GM12875 (cell line): ENCODE results near the gene METTL25B.

Experiments used
- H3K4me3 ChIP-seq: one replicate; pipeline ENCODE4 v1.5.1; 2011; ENCODE audit warnings: low read depth, low read length, control low read depth
- TF ChIP-seq, protein P1 (sequence below): IDR thresholded peaks from 2 replicates; pipeline ENCODE4 v1.5.1; 2011; ENCODE audit warnings: low read depth, mild to moderate bottlenecking, control low read depth, inconsistent platforms, low read length, moderate library complexity, borderline replicate concordance; ENCODE audit not compliant: insufficient read depth

The METTL25B gene

DNA sequence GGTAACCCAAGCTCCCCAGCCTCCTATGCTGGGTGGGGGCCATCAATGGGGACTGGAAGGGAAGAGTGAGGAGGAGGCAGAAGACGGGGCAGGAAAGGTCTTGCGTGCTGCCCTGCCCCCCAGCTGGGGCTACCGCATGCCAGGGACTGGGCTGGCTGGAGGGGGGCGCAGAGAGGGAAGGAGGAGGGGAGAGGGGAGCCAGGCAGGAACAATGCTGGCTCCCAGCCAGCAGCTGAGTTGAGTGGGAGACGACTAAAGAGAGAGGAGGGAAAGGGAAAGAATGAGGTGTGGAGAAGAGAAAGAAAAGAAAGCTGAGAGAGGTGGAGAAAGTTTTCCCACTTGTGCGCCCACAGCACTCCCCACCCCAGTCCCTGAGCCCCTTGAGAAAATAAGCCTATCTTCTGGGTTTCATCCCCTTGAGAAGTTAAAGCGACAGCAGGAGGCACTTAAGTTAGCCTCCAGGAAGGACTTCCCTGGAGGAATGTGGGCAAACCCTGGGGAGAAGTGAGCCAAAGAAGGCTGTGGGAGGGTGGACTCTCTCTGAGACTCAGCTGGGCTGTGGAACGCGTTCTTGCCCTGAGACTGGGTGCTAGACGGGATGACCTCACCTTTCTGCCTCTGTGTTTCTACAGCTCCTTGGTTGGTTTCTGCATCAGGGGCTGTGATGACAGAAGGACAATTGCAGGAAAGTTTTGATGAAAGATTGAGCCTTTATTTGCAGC lies 38.2 kb upstream of the METTL25B start:
- TF ChIP-seq, protein P1, sequence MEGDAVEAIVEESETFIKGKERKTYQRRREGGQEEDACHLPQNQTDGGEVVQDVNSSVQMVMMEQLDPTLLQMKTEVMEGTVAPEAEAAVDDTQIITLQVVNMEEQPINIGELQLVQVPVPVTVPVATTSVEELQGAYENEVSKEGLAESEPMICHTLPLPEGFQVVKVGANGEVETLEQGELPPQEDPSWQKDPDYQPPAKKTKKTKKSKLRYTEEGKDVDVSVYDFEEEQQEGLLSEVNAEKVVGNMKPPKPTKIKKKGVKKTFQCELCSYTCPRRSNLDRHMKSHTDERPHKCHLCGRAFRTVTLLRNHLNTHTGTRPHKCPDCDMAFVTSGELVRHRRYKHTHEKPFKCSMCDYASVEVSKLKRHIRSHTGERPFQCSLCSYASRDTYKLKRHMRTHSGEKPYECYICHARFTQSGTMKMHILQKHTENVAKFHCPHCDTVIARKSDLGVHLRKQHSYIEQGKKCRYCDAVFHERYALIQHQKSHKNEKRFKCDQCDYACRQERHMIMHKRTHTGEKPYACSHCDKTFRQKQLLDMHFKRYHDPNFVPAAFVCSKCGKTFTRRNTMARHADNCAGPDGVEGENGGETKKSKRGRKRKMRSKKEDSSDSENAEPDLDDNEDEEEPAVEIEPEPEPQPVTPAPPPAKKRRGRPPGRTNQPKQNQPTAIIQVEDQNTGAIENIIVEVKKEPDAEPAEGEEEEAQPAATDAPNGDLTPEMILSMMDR = no peak
- no peak overlapping the region for H3K4me3 ChIP-seq

DNA sequence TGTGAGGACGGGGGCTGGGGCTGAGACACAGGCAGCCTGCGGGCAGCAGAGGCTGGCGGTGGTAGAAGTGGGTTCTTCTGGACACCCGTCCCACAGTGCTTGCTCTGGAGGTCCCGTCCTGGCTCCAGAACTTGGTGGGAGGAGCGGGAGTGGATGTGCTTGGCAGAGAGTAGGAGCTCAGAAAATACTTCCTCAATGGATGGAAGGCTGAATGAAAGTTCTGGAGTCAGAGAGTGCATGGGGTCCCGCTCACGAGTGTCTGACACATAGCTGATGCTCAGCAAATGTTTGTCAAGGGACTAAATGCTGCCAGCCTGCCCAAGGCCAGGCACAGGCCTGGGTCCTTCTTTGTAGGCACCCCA lies 37.6 kb upstream of the METTL25B start:
- TF ChIP-seq, protein P1 = no peak
- no peak overlapping the region for H3K4me3 ChIP-seq

DNA sequence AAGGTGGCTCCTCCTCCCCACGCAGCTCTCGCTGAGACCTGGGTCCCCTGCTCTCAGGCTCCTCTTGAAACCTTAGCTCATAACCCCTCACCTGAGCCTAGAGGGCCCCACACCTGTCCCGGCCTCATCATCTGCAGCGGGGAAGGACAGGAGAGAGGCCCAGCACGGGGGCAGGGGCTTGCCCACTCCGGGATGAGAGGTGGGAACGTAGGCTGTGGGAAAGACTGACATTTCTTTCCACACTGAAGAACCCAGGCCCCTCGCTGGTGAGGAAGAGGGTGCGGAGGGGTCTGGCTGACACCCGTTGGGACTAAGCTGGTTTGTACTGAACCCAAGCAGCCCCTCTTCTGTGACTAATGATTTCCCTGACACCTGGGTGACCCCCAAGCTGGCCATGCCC lies 37.1 kb upstream of the METTL25B start:
- H3K4me3 ChIP-seq = no peak overlapping the region

DNA sequence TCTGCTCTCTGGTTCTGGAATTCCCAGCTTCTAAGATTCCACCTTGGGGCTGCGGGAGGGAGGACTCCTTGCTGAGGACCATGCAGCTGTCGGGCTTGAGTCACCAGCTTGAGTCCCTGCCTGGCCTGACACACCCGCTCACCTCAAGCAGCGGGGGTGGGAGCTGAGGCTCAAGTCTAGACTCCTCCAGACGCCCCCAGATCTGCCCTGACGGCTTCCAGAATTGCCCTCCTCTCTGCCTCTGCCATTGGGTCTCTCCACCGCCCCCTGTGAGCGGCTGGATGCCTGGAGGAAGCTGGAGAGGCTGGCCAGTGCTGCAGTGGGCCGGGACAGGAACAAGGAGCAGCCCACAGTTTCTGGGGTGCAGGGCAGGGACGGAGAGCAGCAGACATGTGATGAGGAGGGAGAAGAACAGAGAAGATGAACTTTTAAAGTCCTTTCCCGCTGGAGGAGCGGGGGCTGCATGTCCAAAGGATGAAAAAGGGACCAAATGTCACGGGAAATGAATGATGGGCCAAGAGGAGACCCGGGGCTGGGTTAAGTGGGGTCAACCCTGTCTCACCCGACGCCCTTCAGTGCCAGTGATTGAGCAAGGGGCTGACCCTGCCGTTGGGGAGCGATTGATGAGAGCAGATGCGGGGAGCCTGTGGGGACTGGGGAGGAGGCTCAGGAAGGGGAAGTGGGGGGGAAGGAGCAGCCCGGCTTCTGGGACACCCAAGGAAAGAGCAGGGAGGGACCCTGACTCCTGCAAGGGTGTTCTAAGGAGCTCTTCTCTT lies 36.4 kb upstream of the METTL25B start:
- TF ChIP-seq, protein P1 = no peak
- H3K4me3 ChIP-seq = no peak overlapping the region

More for the DNA sequence above, 37.1 kb upstream of the METTL25B start:
- TF ChIP-seq, protein P1 = no peak

DNA sequence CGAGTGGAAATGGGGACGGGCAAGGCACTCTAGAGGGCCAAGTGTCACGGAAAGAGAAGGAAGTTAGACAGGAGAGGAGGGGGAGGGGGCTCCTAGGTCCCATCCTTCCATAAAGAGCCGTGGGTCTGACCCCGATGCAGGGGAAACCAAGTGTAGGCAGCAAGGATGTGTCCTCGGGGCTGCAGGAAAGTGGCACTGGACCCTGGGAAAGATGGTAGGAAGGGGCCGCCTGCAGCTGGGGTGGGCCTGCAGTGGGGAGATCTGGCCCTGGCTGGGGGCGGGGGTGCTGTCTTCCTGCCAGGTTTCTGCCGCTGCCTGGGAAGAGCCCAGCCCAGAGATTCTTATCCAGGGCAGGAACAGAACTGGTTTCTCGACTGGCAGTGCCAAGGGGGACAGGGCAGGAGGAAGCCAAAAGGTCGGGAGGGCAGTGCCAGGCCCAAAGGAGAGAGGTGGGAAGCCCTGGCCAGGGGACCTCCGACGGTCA lies 35.8 kb upstream of the METTL25B start:
- H3K4me3 ChIP-seq = no peak overlapping the region

DNA sequence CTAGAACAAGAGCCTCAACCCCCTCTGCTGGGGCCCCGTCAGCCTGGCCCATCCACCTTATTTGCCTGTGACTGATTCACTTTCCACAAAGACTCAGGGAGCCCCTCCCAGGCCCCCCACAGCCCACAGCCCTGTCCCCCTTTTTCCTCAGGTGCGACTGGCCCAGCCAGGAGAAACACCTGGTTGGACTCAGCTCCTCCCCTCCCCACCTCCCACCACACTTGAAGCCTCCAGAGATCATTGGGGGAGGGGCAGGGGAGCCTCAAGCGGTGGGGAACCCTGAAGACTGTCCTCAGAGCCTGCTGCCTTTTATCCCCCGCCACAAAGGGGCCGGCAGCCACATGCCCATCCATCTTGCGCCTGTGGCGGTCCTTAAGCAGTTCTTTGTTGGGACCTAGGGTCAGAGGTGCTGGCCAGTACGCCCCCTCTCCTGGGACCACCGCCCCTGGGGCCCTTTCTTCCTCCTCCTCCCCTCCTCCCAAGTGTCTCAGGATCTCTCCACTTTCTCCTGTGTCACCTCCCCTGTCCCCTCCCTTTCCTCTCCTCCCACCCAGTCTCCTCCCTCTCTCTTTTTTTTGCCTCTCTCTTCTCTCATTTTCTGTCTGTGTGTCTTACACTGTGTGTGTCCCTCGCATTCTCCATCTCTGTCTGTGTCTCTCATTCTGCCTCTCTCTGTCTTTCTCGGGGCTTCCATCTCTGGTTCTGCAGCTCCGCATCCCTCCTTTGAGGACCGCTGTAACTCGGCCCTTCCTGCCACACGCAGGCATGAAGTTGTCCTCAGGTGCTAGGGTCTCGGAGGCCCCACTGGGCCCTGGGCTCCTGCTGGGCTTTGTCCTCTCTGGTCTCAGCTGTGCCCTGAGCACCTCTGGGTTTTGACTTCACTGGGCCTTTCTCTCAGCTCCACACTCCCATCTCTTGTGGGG lies 35.1 kb upstream of the METTL25B start:
- TF ChIP-seq, protein P1 = no peak
- no peak overlapping the region for H3K4me3 ChIP-seq

More for the DNA sequence above, 35.8 kb upstream of the METTL25B start:
- TF ChIP-seq, protein P1 = no peak
